Motor neuron (in vitro differentiated cells): ENCODE data around the gene PIP5KL1. TPM values are rescaled to one million over a fixed set of nuclear protein-coding genes. Genes with fewer than 3 reads are reported as not detected.

Source experiments
- ATAC-seq, 8 experiments: fragments of 200-7000 bp; cut with Tn5 transposase; replicated peaks in 6 of 8; 2 replicates each; pipeline ENCODE4 v1.8.0; 2021; ENCODE audit warnings: mild to moderate bottlenecking in 8 of 8, moderate library complexity in 8 of 8
- H3K27ac ChIP-seq, 2 donors: fragments of 250-450 bp; sonication (Bioruptor Pico); 2 replicates each; pipeline ENCODE4 v1.9.0; 2021; ENCODE audit warnings: antibody characterized with exemption in 2 of 2, mild to moderate bottlenecking in 2 of 2, moderate library complexity in 1 of 2
- H3K4me1 ChIP-seq, 2 donors: fragments of 250-450 bp; sonication (Bioruptor Pico); replicated peaks in 1 of 2; 2 replicates each; pipeline ENCODE4 v1.6.1; 2021; ENCODE audit warnings: antibody characterized with exemption in 2 of 2, mild to moderate bottlenecking in 2 of 2, moderate library complexity in 1 of 2
- H3K4me3 ChIP-seq, 5 donors: fragments of 250-450 bp; sonication (Bioruptor Pico); 2 replicates each; pipeline ENCODE4 v1.9.0; 2021; ENCODE audit warnings: antibody characterized with exemption in 5 of 5, mild to moderate bottlenecking in 5 of 5, moderate library complexity in 4 of 5
- WGBS, 10 experiments: fragments of 450-650 bp; shearing (Covaris generic); methylation state at CpG; one replicate each; pipeline ENCODE4 v1.0.0; 2022; 5-methylcytosine and 5-hydroxymethylcytosine counted together
- in situ Hi-C, 9 experiments: fragments of 400-800 bp; cut with MboI; loops; one replicate each; pipeline ENCODE4 v1.15.0; 2021; ENCODE audit warnings: low sequenced_read_pairs in 9 of 9, low pct_unique_long_range_greater_than_20kb in 2 of 9; ENCODE audit not compliant: unreplicated experiment in 9 of 9
- total RNA-seq, 8 experiments: library from RNA; unstranded; fragments of 300-600 nt; gene quantifications; 2 replicates each; pipeline versions ENCODE4 v1.2.3 to v1.2.4, GENCODE V29; 2022

The PIP5KL1 gene
- total RNA-seq, 8 experiments from 2014 or later, result 0.66 to 4.9 (median 3.1) TPM

GRCh38 chr9:127931092-127931881, 710 bp upstream of the PIP5KL1 start:
- in situ Hi-C loops, result loop anchor here in 2 of 9 experiments (10.0 to 25.0 kb wide), 2 partner anchors 104 to 106 kb away; no protein-coding TSS in a partner anchor
- ATAC-seq, result peak; percentile 19 to 63 (median 57)
- Histone ChIP-seq H3K4me3 (peak overlapping the region; percentile 48 to 59 (median 51)), H3K4me1 (peaks cover 21 to 31% of the 10 kb centered on the region in 2 donors), H3K27ac (peak overlapping the region; percentile 74 to 94)
- 0 to 32% (median 17%) methylated on average over 1 to 10 of the region's 18 CpGs; no CpG with 5 or more reads in 3 of the 10 experiments for WGBS, 10 experiments

GRCh38 chr9:127929625-127929979, 975 bp downstream of the PIP5KL1 start:
- 20 to 100% (median 33%) methylated on average over 1 to 2 of the region's 10 CpGs; no CpG with 5 or more reads in 6 of the 10 experiments for WGBS, 10 experiments
- H3K4me1 ChIP-seq, result peaks cover 18 to 28% of the 10 kb centered on the region in 2 donors
- no peak for ATAC-seq
- no peak overlapping the region for H3K4me3 ChIP-seq
- no peak overlapping the region for H3K27ac ChIP-seq
- in situ Hi-C loops, result loop anchor here in 2 of 9 experiments (10.0 to 25.0 kb wide), 2 partner anchors 108 to 195 kb away; partner anchors contain the start of gene TOR2A (in 1 of the 2)

DNA sequence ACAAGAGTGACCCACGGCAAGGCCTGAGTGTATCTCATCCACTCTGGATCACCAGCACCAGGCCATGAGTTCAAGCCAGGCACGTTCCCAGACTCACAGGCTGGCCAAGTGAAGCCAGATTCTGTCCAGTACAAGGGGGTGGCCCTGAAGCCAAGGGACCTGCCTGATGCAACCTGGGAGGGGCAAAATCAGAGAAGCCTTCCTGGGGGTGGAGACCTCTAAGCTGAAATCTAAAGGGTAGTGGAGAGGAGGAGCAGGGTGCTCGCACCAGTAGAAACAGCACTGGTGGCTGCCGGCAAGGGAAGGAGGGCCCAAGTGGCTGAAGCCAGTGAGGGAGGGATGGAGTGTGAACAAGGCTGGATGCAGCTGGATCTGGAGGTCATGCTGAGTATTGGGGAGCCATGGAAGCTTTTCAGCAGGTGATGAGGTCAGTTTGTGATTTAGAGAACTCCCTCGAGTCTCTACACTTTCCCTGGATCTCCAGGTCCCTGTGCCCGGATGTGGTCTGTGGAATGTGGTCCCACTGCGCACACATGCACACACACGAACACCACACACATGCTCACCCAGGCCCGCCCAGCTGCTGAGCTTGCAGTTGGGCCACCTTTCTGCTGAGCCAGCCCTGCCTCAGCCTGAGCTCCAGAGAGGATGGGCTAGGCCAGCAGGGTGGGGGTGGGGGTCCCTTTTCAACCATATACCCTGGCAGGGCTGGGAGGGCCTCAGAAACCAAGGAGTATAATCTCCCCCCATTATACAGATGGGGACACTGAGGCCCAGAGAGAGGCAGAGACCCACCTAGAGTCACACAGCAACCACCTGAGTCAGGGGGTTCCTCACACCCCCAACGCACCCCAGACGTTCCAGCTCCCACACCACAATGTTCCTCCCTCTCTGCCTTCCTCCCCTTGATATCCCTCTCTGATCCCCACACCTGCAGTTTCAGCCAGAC, 1.6 kb downstream of the PIP5KL1 start:
- in situ Hi-C loops, result loop anchor here in 2 of 9 experiments (10.0 to 25.0 kb wide), 2 partner anchors 108 to 194 kb away; partner anchors contain the start of gene TOR2A (in 1 of the 2)
- ATAC-seq, result peak in 1 of 8 experiments; percentile 3
- H3K27ac ChIP-seq, result no peak overlapping the region
- H3K4me3 ChIP-seq, result no peak overlapping the region
- H3K4me1 ChIP-seq, result peaks cover 18 to 28% of the 10 kb centered on the region in 2 donors
- WGBS, 10 experiments, result 40 to 62% (median 50%) methylated on average over 1 to 4 of the region's 11 CpGs; no CpG with 5 or more reads in 3 of the 10 experiments

- H3K4me3 ChIP-seq, result no peak overlapping the region
- in situ Hi-C loops, result loop anchor here in 2 of 9 experiments (10.0 to 25.0 kb wide), 2 partner anchors 109 to 193 kb away; partner anchors contain the start of gene TOR2A (in 1 of the 2)
- peak in 3 of 8 experiments; percentile 32 to 47 (median 40) for ATAC-seq
Observed at GRCh38 chr9:127927988-127928675, 2.4 kb downstream of the PIP5KL1 start.

GRCh38 chr9:127927201-127927987, 3.2 kb downstream of the PIP5KL1 start:
- Histone ChIP-seq H3K27ac (no peak overlapping the region), H3K4me3 (peak overlapping the region in 1 of 5 donors; percentile 15), H3K4me1 (peaks cover 18 to 28% of the 10 kb centered on the region in 2 donors)
- ATAC-seq, result peak in 2 of 8 experiments; percentile 2
- WGBS, 10 experiments, result 3% methylated on average over 7 of the region's 56 CpGs; no CpG with 5 or more reads in 9 of the 10 experiments
- in situ Hi-C loops, result loop anchor here in 2 of 9 experiments (10.0 to 25.0 kb wide), 2 partner anchors 110 to 193 kb away; partner anchors contain the start of gene TOR2A (in 1 of the 2)

More at GRCh38 chr9:127927988-127928675, 2.4 kb downstream of the PIP5KL1 start:
- Histone ChIP-seq H3K4me1 (peaks cover 18 to 28% of the 10 kb centered on the region in 2 donors), H3K27ac (no peak overlapping the region)
- 20 to 38% (median 29%) methylated on average over 1 to 9 of the region's 24 CpGs; no CpG with 5 or more reads in 7 of the 10 experiments for WGBS, 10 experiments

- Histone ChIP-seq H3K4me1 (peaks cover 17 to 27% of the 10 kb centered on the region in 2 donors), H3K4me3 (peak overlapping the region in 1 of 5 donors; percentile 15), H3K27ac (no peak overlapping the region)
- ATAC-seq, result no peak
- in situ Hi-C loops, result loop anchor here in 2 of 9 experiments (10.0 to 25.0 kb wide), 2 partner anchors 110 to 192 kb away; partner anchors contain the start of gene TOR2A (in 1 of the 2)
- 0 to 47% methylated on average over 3 of the region's 19 CpGs; no CpG with 5 or more reads in 8 of the 10 experiments for WGBS, 10 experiments
Observed at GRCh38 chr9:127926906-127927200, 3.7 kb downstream of the PIP5KL1 start.

- in situ Hi-C loops, result loop anchor here in 2 of 9 experiments (10.0 to 25.0 kb wide), 2 partner anchors 111 to 191 kb away; partner anchors contain the start of gene TOR2A (in 1 of the 2)
- H3K27ac ChIP-seq, result no peak overlapping the region
- no peak for ATAC-seq
- no peak overlapping the region for H3K4me3 ChIP-seq
- H3K4me1 ChIP-seq, result peaks cover 10 to 21% of the 10 kb centered on the region in 2 donors
- WGBS, 10 experiments, result 40 to 86% (median 71%) methylated on average over 1 to 5 of the region's 14 CpGs; no CpG with 5 or more reads in 1 of the 10 experiments
Observed at GRCh38 chr9:127925959-127926905, 4.3 kb downstream of the PIP5KL1 start.

GRCh38 chr9:127924736-127925444, 5.7 kb downstream of the PIP5KL1 start:
- WGBS, 10 experiments, result 73 to 100% (median 93%) methylated on average over 2 to 10 of the region's 22 CpGs; no CpG with 5 or more reads in 4 of the 10 experiments
- Histone ChIP-seq H3K27ac (no peak overlapping the region), H3K4me3 (no peak overlapping the region), H3K4me1 (peaks cover 5 to 16% of the 10 kb centered on the region in 2 donors)
- in situ Hi-C loops, result loop anchor here (10.0 to 25.0 kb wide), 3 partner anchors 112 to 338 kb away; partner anchors contain the start of gene TOR2A (in 1 of the 9)
- no peak for ATAC-seq

DNA sequence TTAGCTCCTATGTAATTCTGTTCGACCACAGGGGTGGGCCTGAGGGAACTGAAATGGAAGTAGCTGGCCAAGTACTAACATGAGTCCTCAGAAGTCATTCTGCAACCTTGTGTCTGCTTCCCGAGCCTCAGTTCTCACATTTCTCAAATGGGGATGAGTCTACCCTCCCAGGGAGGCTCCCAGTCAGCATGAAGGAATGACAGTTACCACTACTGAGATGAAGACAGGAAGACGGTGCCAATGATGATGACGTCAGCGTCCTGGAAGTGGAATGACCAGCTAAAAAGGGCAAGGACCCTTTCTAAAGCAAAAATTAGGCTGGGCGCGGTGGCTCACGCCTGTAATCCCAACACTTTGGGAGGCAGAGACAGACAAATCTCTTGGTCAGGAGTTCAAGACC, 6.8 kb downstream of the PIP5KL1 start:
- ATAC-seq, result peak in 1 of 8 experiments; percentile 9
- in situ Hi-C loops, result loop anchor here (10.0 to 25.0 kb wide), 2 partner anchors 189 to 336 kb away; partner anchors contain the start of gene TOR2A (in 1 of the 9)
- no peak overlapping the region for H3K4me3 ChIP-seq
- peaks cover 5 to 11% of the 10 kb centered on the region in 2 donors for H3K4me1 ChIP-seq
- H3K27ac ChIP-seq, result no peak overlapping the region
- 10 to 90% (median 71%) methylated on average over 2 to 7 of the region's 8 CpGs; no CpG with 5 or more reads in 4 of the 10 experiments for WGBS, 10 experiments

DNA sequence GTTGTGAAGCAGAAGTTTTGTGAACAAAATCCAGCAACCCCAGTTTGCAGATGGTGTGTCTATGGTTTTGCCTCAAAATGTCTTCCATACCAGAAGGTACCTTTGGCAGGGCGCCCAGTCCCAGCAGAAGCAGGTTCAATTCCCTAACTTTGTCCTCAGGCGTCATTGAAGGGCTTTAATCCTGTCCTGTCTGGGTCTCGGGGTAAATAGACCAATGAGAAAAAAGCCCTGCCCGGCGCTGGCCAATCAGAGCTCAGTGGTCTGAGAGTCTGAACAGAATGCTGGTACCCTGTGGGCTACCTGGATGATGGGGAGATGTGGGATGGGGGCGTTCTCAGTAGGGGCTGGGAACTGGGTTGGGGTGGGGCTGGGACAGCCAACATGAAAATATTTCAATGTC, 7.5 kb downstream of the PIP5KL1 start:
- 13 to 50% (median 40%) methylated on average over 1 to 3 of the region's 6 CpGs; no CpG with 5 or more reads in 5 of the 10 experiments for WGBS, 10 experiments
- peaks cover 5 to 12% of the 10 kb centered on the region in 2 donors for H3K4me1 ChIP-seq
- ATAC-seq, result no peak
- in situ Hi-C loops, result loop anchor here (10.0 to 25.0 kb wide), 2 partner anchors 188 to 336 kb away; partner anchors contain the start of gene TOR2A (in 1 of the 9)
- no peak overlapping the region for H3K4me3 ChIP-seq
- H3K27ac ChIP-seq, result no peak overlapping the region
